Measurements from ENCODE around the gene IL17RD. TPM values are rescaled to one million over a fixed set of nuclear protein-coding genes. Genes with fewer than 3 reads are reported as not detected.

The IL17RD gene
- total and polyA plus RNA-seq, 2 of the 13 experiments (the other 11 are each of a cell fraction or from before 2014, with no cell fraction given) = 0.28 to 0.31 TPM

DNA sequence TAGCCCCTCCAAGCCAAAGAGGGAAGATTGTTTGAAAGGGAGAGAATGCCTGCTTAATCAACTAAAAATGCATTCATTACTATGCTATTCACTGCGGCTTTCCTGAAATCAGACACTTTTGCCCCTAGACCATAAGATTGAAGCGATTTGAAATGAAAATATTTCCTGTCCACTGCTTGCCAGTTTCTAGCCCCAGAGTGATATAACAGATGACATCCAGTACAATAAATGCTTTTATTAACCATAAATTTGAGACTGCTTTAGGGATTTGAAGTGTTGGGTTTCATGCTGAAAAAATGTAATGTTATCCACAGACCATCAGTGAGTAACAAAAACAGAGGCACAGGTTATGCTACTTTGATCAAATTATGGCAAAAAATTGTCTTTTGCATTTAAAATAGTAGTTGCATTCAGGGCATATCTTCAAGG is 14.1 kb downstream of the IL17RD start:
- ATAC-seq = no peak
- WGBS (ENCODE audit: low lambda C conversion rate) = 74% methylated on average over 2 of the region's 2 CpGs
- Histone ChIP-seq H3K36me3 (replicated peaks in 1 of 2; ENCODE audit: control insufficient read depth in 1 of 2, insufficient read depth in 2 of 2, low read length in 2 of 2) (no peaks in the 10 kb centered on the region), H3K4me1 (ENCODE audit: insufficient read depth, low read length) (peaks cover 10% of the 10 kb centered on the region), H3K79me2 (ENCODE audit: insufficient read depth, low read length) (no peaks in the 10 kb centered on the region), H2AFZ (ENCODE audit: low read length) (no peak overlapping the region), H3K4me2 (ENCODE audit: low read depth, low read length) (no peak overlapping the region), H3K27me3 (ENCODE audit: control insufficient read depth in 1 of 2, insufficient read depth in 2 of 2, low read length in 2 of 2) (peaks cover 0 to 25% of the 10 kb centered on the region in 2 experiments; a peak in 4 of 5 replicates), H3K9me3 (ENCODE audit: low read length) (no peaks in the 10 kb centered on the region), H3K9ac (ENCODE audit: insufficient read depth, low read depth, low read length) (no peak overlapping the region), H3K4me3 (replicated peaks in 1 of 3; ENCODE audit: insufficient read depth in 1 of 3, low read depth in 2 of 3, low read length in 3 of 3) (no peak overlapping the region), H4K20me1 (ENCODE audit: insufficient read depth, low read length) (no peaks in the 10 kb centered on the region), H3K27ac (ENCODE audit: extremely low read length, insufficient read depth, low read length) (no peak overlapping the region)
- BruUV-seq (replicated peaks) = no TSS peak
- in situ Hi-C loops (cut with HindIII; ENCODE audit: extremely low pct_ligation_motif_present, low pct_unique_long_range_greater_than_20kb) = no loop called here
- no peak for TF ChIP-seq ZNF577 (CRISPR knock-in tag; IDR thresholded peaks at IDR 0.05; ENCODE audit: borderline replicate concordance, low read depth)
- no peak for TF ChIP-seq ZNF761 (CRISPR knock-in tag; conservative IDR thresholded peaks at IDR 0.05)
- TF ChIP-seq ASH2L (IDR thresholded peaks at IDR 0.05; ENCODE audit: insufficient read length, low read depth, low read length) = no peak
- TF ChIP-seq HNRNPH1 (optimal IDR thresholded peaks at IDR 0.05; ENCODE audit: low read depth, low read length) = no peak
- no peak for TF ChIP-seq ZNF225 (CRISPR knock-in tag; IDR thresholded peaks at IDR 0.05)
- ChIA-PET CTCF (ENCODE audit: low intra/inter-chr PET ratio, low total read pairs) (no interaction called here), POLR2A (no interaction called here)
- no peak for DNase-seq (ENCODE audit: low spot score)
- intact Hi-C loops (cut with micrococcal nuclease; ENCODE audit: unreplicated experiment) = no loop called here
- no peak for FAIRE-seq

DNA sequence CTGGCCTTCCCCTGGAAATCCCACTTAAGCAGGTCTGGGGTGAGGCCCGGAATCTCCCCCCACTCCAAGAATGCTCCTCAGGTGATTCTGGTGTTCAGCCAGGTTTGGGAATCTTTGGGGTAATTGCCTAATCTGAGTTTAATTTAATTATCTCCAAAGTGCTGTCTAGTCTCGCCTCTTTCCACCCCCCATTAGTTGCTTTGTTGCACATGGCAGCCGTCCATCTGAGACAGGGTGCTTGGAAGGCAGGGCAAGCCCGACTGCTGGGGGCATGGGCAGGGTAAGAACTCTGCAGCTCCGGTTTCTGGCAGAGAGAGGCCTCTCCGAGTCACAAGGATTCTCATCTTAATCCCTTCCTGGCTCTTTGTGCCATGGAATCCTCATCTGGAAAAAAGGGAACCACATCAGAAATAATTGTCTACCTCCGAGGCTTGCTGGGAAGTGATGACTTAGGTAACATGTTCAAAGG is 15.0 kb downstream of the IL17RD start:
- no peaks in the 10 kb centered on the region for H4K20me1 ChIP-seq (ENCODE audit: insufficient read depth, low read length)
- FAIRE-seq (no peak), ATAC-seq (no peak), DNase-seq (ENCODE audit: low spot score) (no peak)
- H3K4me3 ChIP-seq (replicated peaks in 1 of 3; ENCODE audit: insufficient read depth in 1 of 3, low read depth in 2 of 3, low read length in 3 of 3) = no peak overlapping the region
- no TSS peak for BruUV-seq (replicated peaks)
- ChIA-PET POLR2A (no interaction called here), CTCF (ENCODE audit: low intra/inter-chr PET ratio, low total read pairs) (no interaction called here)
- in situ Hi-C loops (cut with HindIII; ENCODE audit: extremely low pct_ligation_motif_present, low pct_unique_long_range_greater_than_20kb) = no loop called here
- H3K4me1 ChIP-seq (ENCODE audit: insufficient read depth, low read length) = peaks cover 10% of the 10 kb centered on the region
- intact Hi-C loops (cut with micrococcal nuclease; ENCODE audit: unreplicated experiment) = no loop called here
- no peak overlapping the region for H3K4me2 ChIP-seq (ENCODE audit: low read depth, low read length)
- no peaks in the 10 kb centered on the region for H3K36me3 ChIP-seq (replicated peaks in 1 of 2; ENCODE audit: control insufficient read depth in 1 of 2, insufficient read depth in 2 of 2, low read length in 2 of 2)
- no peaks in the 10 kb centered on the region for H3K9me3 ChIP-seq (ENCODE audit: low read length)
- no peak overlapping the region for H3K27ac ChIP-seq (ENCODE audit: extremely low read length, insufficient read depth, low read length)
- 21% methylated on average over 7 of the region's 7 CpGs for WGBS (ENCODE audit: low lambda C conversion rate)
- no peaks in the 10 kb centered on the region for H3K79me2 ChIP-seq (ENCODE audit: insufficient read depth, low read length)
- no peak overlapping the region for H2AFZ ChIP-seq (ENCODE audit: low read length)
- H3K9ac ChIP-seq (ENCODE audit: insufficient read depth, low read depth, low read length) = no peak overlapping the region
- TF ChIP-seq GFI1 (CRISPR knock-in tag; IDR thresholded peaks at IDR 0.05; ENCODE audit: borderline replicate concordance) (no peak), KLF6 (CRISPR knock-in tag; IDR thresholded peaks at IDR 0.05) (no peak), ZMAT3 (CRISPR knock-in tag; conservative IDR thresholded peaks at IDR 0.05) (no peak), MLLT10 (CRISPR knock-in tag; IDR thresholded peaks at IDR 0.05) (no peak), MEIS2 (CRISPR knock-in tag; IDR thresholded peaks at IDR 0.05) (no peak), ZNF431 (CRISPR knock-in tag; IDR thresholded peaks at IDR 0.05; ENCODE audit: borderline replicate concordance, low read depth) (no peak), ZBTB8A (CRISPR knock-in tag; IDR thresholded peaks at IDR 0.05; ENCODE audit: borderline replicate concordance, low read depth) (no peak)
- TF ChIP-seq, protein P1, sequence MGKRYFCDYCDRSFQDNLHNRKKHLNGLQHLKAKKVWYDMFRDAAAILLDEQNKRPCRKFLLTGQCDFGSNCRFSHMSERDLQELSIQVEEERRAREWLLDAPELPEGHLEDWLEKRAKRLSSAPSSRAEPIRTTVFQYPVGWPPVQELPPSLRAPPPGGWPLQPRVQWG (CRISPR knock-in tag; IDR thresholded peaks at IDR 0.05; ENCODE audit: borderline replicate concordance, low read depth) = no peak
- TF ChIP-seq, protein P2, sequence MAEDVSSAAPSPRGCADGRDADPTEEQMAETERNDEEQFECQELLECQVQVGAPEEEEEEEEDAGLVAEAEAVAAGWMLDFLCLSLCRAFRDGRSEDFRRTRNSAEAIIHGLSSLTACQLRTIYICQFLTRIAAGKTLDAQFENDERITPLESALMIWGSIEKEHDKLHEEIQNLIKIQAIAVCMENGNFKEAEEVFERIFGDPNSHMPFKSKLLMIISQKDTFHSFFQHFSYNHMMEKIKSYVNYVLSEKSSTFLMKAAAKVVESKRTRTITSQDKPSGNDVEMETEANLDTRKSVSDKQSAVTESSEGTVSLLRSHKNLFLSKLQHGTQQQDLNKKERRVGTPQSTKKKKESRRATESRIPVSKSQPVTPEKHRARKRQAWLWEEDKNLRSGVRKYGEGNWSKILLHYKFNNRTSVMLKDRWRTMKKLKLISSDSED (CRISPR knock-in tag; IDR thresholded peaks at IDR 0.05) = no peak
- H3K27me3 ChIP-seq (ENCODE audit: control insufficient read depth in 1 of 2, insufficient read depth in 2 of 2, low read length in 2 of 2) = peaks cover 0 to 19% of the 10 kb centered on the region in 2 experiments; a peak in 3 of 5 replicates

All from HepG2 (cell line).